ENCODE data around the gene CNGA3.

The CNGA3 gene

GRCh38 chr2:98378196-98378595 is 31.9 kb downstream of the CNGA3 start:
- DNase-seq, result no peak

GRCh38 chr2:98378901-98379300 is 32.6 kb downstream of the CNGA3 start:
- DNase-seq, result no peak

- no peak for DNase-seq
Observed at GRCh38 chr2:98379311-98380202, 33.3 kb downstream of the CNGA3 start.

GRCh38 chr2:98380203-98380535 is 33.9 kb downstream of the CNGA3 start:
- DNase-seq, result no peak

- DNase-seq, result no peak
Observed at GRCh38 chr2:98381494-98381893, 35.2 kb downstream of the CNGA3 start.

GRCh38 chr2:98382086-98382485 is 35.8 kb downstream of the CNGA3 start:
- DNase-seq, result no peak

- DNase-seq, result no peak
Observed at GRCh38 chr2:98382739-98383138, 36.5 kb downstream of the CNGA3 start.

GRCh38 chr2:98383166-98383565 is 36.9 kb downstream of the CNGA3 start:
- DNase-seq, result no peak

- DNase-seq, result peak; percentile 56
Observed at GRCh38 chr2:98385050-98385699, 38.9 kb downstream of the CNGA3 start.

- no peak for DNase-seq
Observed at GRCh38 chr2:98387478-98387877, 41.2 kb downstream of the CNGA3 start.

GRCh38 chr2:98388081-98388480 is 41.8 kb downstream of the CNGA3 start:
- DNase-seq, result no peak

GRCh38 chr2:98388601-98389250 is 42.5 kb downstream of the CNGA3 start:
- DNase-seq, result no peak

GRCh38 chr2:98389251-98389605 is 43.0 kb downstream of the CNGA3 start:
- no peak for DNase-seq

GRCh38 chr2:98390571-98391476 is 44.6 kb downstream of the CNGA3 start:
- no peak for DNase-seq

- no peak for DNase-seq
Observed at GRCh38 chr2:98391581-98392270, 45.5 kb downstream of the CNGA3 start.

GRCh38 chr2:98393354-98393753 is 47.1 kb downstream of the CNGA3 start:
- no peak for DNase-seq

GRCh38 chr2:98394595-98395153 is 48.4 kb downstream of the CNGA3 start:
- DNase-seq, result no peak

GRCh38 chr2:98395977-98396376 is 49.7 kb downstream of the CNGA3 start:
- DNase-seq, result no peak

- no peak for DNase-seq
Observed at GRCh38 chr2:98396745-98397355, 50.6 kb downstream of the CNGA3 start.

GRCh38 chr2:98399140-98399539 is 52.9 kb downstream of the CNGA3 start:
- no peak for DNase-seq

GRCh38 chr2:98403878-98404277 is 57.6 kb downstream of the CNGA3 start:
- no peak for DNase-seq
